Subcutaneous abdominal adipose tissue (tissue), 5 donors: ENCODE data around the gene CD177.

Experiments used
- H3K27ac ChIP-seq: one replicate; pipeline ENCODE4 v1.7.0; 2013; ENCODE audit warnings: low read depth, mild to moderate bottlenecking, inconsistent platforms, low read length, moderate library complexity
- H3K27me3 ChIP-seq, 5 donors: one replicate each; pipeline ENCODE4 v1.7.0; 2013; ENCODE audit warnings: low read length in 5 of 5, inconsistent platforms in 1 of 5; ENCODE audit not compliant: control insufficient read depth in 5 of 5, insufficient read depth in 4 of 5
- H3K36me3 ChIP-seq, 5 donors: one replicate each; pipeline ENCODE4 v1.7.0; 2013; ENCODE audit warnings: low read length in 5 of 5; ENCODE audit not compliant: control insufficient read depth in 5 of 5, insufficient read depth in 5 of 5
- H3K4me1 ChIP-seq, 5 donors: one replicate each; pipeline ENCODE4 v1.7.0; 2013; ENCODE audit warnings: low read length in 5 of 5, mild to moderate bottlenecking in 3 of 5, moderate library complexity in 1 of 5; ENCODE audit not compliant: control insufficient read depth in 5 of 5, insufficient read depth in 5 of 5
- H3K4me3 ChIP-seq, 5 donors: one replicate each; pipeline ENCODE4 v1.7.0; 2013; ENCODE audit warnings: low read length in 5 of 5, low read depth in 1 of 5
- H3K9ac ChIP-seq, 5 donors: one replicate each; pipeline ENCODE4 v1.7.0; 2013; ENCODE audit warnings: low read length in 5 of 5, mild to moderate bottlenecking in 4 of 5, moderate library complexity in 3 of 5
- H3K9me3 ChIP-seq, 5 donors: one replicate each; pipeline ENCODE4 v1.7.0; 2013; ENCODE audit warnings: low read length in 5 of 5; ENCODE audit not compliant: control insufficient read depth in 5 of 5
- donor health status: healthy.
- donor health status: healthy.
- donor health status: healthy.
- donor health status: healthy.
- donor health status: healthy.

Gene CD177

GRCh38 chr19:43395561-43395960 is 42.1 kb downstream of the CD177 start:
- Histone ChIP-seq H3K9me3 (no peaks in the 10 kb centered on the region), H3K4me3 (no peak overlapping the region), H3K4me1 (peaks cover 0 to 5% (median 0%) of the 10 kb centered on the region in 5 donors), H3K9ac (no peak overlapping the region), H3K27me3 (peaks cover 0 to 7% (median 3%) of the 10 kb centered on the region in 5 donors), H3K36me3 (no peaks in the 10 kb centered on the region), H3K27ac (no peak overlapping the region)

GRCh38 chr19:43406297-43406696 is 52.8 kb downstream of the CD177 start:
- H3K4me3 ChIP-seq = no peak overlapping the region
- H3K9ac ChIP-seq = no peak overlapping the region
- H3K4me1 ChIP-seq = no peaks in the 10 kb centered on the region
- peaks cover 0 to 6% (median 0%) of the 10 kb centered on the region in 5 donors for H3K27me3 ChIP-seq
- no peaks in the 10 kb centered on the region for H3K36me3 ChIP-seq
- no peaks in the 10 kb centered on the region for H3K9me3 ChIP-seq
- H3K27ac ChIP-seq = no peak overlapping the region

GRCh38 chr19:43407416-43408005 is 54.0 kb downstream of the CD177 start:
- no peak overlapping the region for H3K4me3 ChIP-seq

GRCh38 chr19:43408043-43408442 is 54.6 kb downstream of the CD177 start:
- Histone ChIP-seq H3K36me3 (no peaks in the 10 kb centered on the region), H3K9me3 (no peaks in the 10 kb centered on the region), H3K27ac (no peak overlapping the region), H3K9ac (no peak overlapping the region), H3K27me3 (peaks cover 0 to 6% (median 0%) of the 10 kb centered on the region in 5 donors), H3K4me1 (no peaks in the 10 kb centered on the region), H3K4me3 (no peak overlapping the region)

More at GRCh38 chr19:43407416-43408005, 54.0 kb downstream of the CD177 start:
- no peaks in the 10 kb centered on the region for H3K9me3 ChIP-seq
- no peak overlapping the region for H3K27ac ChIP-seq
- H3K9ac ChIP-seq = no peak overlapping the region
- H3K36me3 ChIP-seq = no peaks in the 10 kb centered on the region
- H3K27me3 ChIP-seq = peaks cover 0 to 6% (median 0%) of the 10 kb centered on the region in 5 donors
- no peaks in the 10 kb centered on the region for H3K4me1 ChIP-seq

GRCh38 chr19:43409415-43409814 is 55.9 kb downstream of the CD177 start:
- Histone ChIP-seq H3K9me3 (no peaks in the 10 kb centered on the region), H3K4me1 (no peaks in the 10 kb centered on the region), H3K9ac (no peak overlapping the region), H3K4me3 (no peak overlapping the region), H3K36me3 (no peaks in the 10 kb centered on the region), H3K27me3 (peaks cover 0 to 6% (median 0%) of the 10 kb centered on the region in 5 donors), H3K27ac (no peak overlapping the region)

GRCh38 chr19:43412441-43412840 is 59.0 kb downstream of the CD177 start:
- Histone ChIP-seq H3K27ac (no peak overlapping the region), H3K9ac (no peak overlapping the region), H3K4me3 (no peak overlapping the region), H3K9me3 (no peaks in the 10 kb centered on the region), H3K36me3 (no peaks in the 10 kb centered on the region), H3K27me3 (no peaks in the 10 kb centered on the region), H3K4me1 (no peaks in the 10 kb centered on the region)
